ENCODE results near the gene ARAP3. TPM values are rescaled to one million over a fixed set of nuclear protein-coding genes. Genes with fewer than 3 reads are reported as not detected.

The ARAP3 gene
- total and polyA plus RNA-seq, 2 donors (not counting 3 experiments of a cell fraction or from before 2014, with no cell fraction given): 60.6 to 136 TPM

GRCh38 chr5:141717043-141717442 is 35.0 kb upstream of the ARAP3 start:
- CTCF ChIA-PET: interaction anchor here (0.6 to 1.6 kb wide), 2 partner anchors 44 to 197 kb away, joined by 3 read pairs; no protein-coding TSS in a partner anchor
- Histone ChIP-seq H3K4me2 (ENCODE audit: insufficient read depth, low read length) (no peak overlapping the region), H3K27ac (ENCODE audit: insufficient read depth, low read depth, low read length) (no peak overlapping the region), H3K9ac (replicated peaks; ENCODE audit: extremely low read depth, insufficient read depth, low read length) (no peak overlapping the region), H3K4me3 (replicated peaks in 1 of 3; ENCODE audit: insufficient read depth in 1 of 3, low read depth in 1 of 3, low read length in 3 of 3) (no peak overlapping the region), H3K4me1 (ENCODE audit: control insufficient read depth, extremely low read depth, insufficient read depth, low read length) (peaks cover 9% of the 10 kb centered on the region), H3K79me2 (ENCODE audit: control insufficient read depth, insufficient read depth, low read length) (no peaks in the 10 kb centered on the region), H4K20me1 (replicated peaks; ENCODE audit: control insufficient read depth, extremely low read depth, insufficient read depth, low read length) (no peaks in the 10 kb centered on the region), H3K9me1 (replicated peaks; ENCODE audit: control insufficient read depth, extremely low read depth, insufficient read depth, low read length) (no peaks in the 10 kb centered on the region), H3K36me3 (ENCODE audit: control insufficient read depth in 2 of 2, extremely low read depth in 1 of 2, insufficient read depth in 2 of 2, low read length in 2 of 2) (no peaks in the 10 kb centered on the region), H2AFZ (ENCODE audit: low read depth, low read length) (no peak overlapping the region), H3K9me3 (replicated peaks; ENCODE audit: control insufficient read depth, insufficient read depth, low read length) (no peaks in the 10 kb centered on the region), H3K27me3 (ENCODE audit: control insufficient read depth in 2 of 2, insufficient read depth in 2 of 2, low read length in 2 of 2) (peaks cover 4 to 5% of the 10 kb centered on the region in 2 experiments)
- POLR2A ChIA-PET: no interaction called here
- no TSS peak for BruUV-seq (replicated peaks)
- no peak for FAIRE-seq
- TF ChIP-seq JUN (IDR thresholded peaks at IDR 0.05; ENCODE audit: borderline replicate concordance, insufficient read depth, insufficient read length, low read depth): no peak
- no peak for TF ChIP-seq CTCF (IDR thresholded peaks at IDR 0.05; ENCODE audit: extremely low read depth in 1 of 2, insufficient read depth in 1 of 2, low read depth in 1 of 2, low read length in 2 of 2)
- TF ChIP-seq MYC (IDR thresholded peaks at IDR 0.05; ENCODE audit: low read depth, low read length): no peak
- TF ChIP-seq FOS (IDR thresholded peaks at IDR 0.05; ENCODE audit: borderline replicate concordance, insufficient read depth, low read length): no peak
- TF ChIP-seq MAX (IDR thresholded peaks at IDR 0.05; ENCODE audit: insufficient read depth, insufficient read length): no peak
- no peak for TF ChIP-seq POLR2AphosphoS5 (IDR thresholded peaks at IDR 0.05; ENCODE audit: insufficient read depth, low read depth, low read length)
- no peak for TF ChIP-seq EZH2 (IDR thresholded peaks at IDR 0.05; ENCODE audit: borderline replicate concordance, low read depth, low read length, severe bottlenecking)
- TF ChIP-seq GATA2 (IDR thresholded peaks at IDR 0.05; ENCODE audit: insufficient read depth, insufficient read length, low read depth, low read length): no peak
- intact Hi-C loops (cut with micrococcal nuclease): no loop called here
- DNase-seq (ENCODE audit: low read depth, low spot score): no peak
- dilution Hi-C loops (cut with MboI; ENCODE audit: extremely low pct_ligation_motif_present, low sequenced_read_pairs): no loop called here

All from endothelial cell of umbilical vein (primary cell).